HG03439 (cell line): ENCODE data around the gene NUTF2.
"Not testable (repeated sequence)": the region's sequence is repeated elsewhere in the genome, so short reads cannot be mapped to it uniquely, and the experiment has no call there.

ENCODE experiments used
- ATAC-seq: cut with Tn5 transposase; IDR thresholded peaks from one replicate; pipeline ENCODE4 v1.9.1; 2021; ENCODE audit warnings: mild to moderate bottlenecking, moderate library complexity; ENCODE audit not compliant: unreplicated experiment

Gene NUTF2

GRCh38 chr16:67837190-67837589, 9.5 kb upstream of the NUTF2 start:
- ATAC-seq: not testable (repeated sequence)

GRCh38 chr16:67837811-67838210, 8.9 kb upstream of the NUTF2 start:
- no peak for ATAC-seq

DNA sequence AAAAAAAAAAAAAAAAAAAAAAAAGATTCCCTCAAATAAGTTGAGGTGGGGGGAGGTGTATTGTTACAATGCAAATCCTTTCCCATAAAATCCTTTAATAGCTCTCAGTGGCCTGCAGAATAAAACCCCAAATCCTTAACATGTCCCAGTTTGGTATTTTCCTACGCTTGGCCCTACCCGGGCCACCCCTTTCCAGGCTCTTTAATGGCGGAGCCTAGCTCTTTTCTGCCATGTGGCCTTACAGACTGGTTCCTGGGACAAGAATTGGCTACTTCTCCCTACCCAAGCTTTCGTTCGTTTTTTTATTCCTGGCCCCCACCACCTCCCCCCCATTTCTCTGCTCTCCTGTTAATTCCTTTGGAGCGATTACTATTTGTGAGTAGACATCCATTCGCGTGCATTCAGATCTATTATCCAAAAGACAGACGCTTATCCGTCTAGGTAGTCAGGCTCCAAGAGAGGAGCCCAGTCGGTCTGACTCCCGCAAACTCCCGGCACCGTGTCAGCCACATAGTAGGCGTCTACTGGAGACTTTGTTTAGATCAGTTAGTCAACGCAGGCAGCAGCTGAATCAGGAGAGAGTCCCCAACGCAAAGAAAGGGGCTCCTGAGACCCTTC, 5.4 kb upstream of the NUTF2 start:
- ATAC-seq: no peak

DNA sequence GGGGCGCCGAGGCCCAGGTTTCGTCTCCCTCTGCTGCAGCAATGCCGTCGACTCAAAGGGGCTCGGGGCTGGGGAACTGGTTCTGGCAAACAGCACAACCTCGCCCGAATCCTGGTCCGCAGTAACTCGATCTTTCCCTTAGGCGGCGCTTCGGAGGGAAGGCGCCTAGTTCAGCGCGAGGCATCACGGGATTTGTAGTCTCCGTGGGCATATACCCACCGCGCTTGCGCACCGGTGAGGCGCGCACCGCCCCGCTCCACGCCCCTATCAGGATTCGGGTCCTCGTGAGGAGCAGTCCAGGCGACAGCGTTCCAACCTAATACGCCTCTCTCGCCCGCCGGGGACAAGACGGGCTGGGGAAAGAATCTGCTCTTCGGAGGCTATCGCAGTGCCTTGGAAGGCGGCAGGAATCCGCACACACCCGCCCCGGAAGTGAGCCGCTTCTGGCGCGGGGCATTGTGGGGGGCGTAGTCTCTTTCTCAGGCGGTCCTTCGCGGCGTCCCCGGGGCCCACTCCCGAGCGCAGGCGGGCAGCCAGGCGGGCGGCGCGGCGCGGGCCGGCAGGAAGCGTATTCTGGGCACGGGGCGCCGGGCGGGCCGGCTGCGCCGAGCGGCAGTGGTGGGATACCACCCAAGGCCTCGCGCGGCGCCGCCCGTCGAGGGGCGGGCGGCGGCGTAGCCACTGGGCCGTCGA, 4.8 kb upstream of the NUTF2 start, which contains the start of gene THAP11:
THAP11 (plus strand) TSS at position 505 of the 693 bp plus-strand sequence. CDS start 235 bp downstream, outside the sequence.
- ATAC-seq: peak; percentile 44

GRCh38 chr16:67842509-67843342, 4.0 kb upstream of the NUTF2 start:
- ATAC-seq: peak; percentile 7

GRCh38 chr16:67843343-67843765, 3.4 kb upstream of the NUTF2 start:
- no peak for ATAC-seq

GRCh38 chr16:67844497-67844896, 2.2 kb upstream of the NUTF2 start:
- no peak for ATAC-seq

DNA sequence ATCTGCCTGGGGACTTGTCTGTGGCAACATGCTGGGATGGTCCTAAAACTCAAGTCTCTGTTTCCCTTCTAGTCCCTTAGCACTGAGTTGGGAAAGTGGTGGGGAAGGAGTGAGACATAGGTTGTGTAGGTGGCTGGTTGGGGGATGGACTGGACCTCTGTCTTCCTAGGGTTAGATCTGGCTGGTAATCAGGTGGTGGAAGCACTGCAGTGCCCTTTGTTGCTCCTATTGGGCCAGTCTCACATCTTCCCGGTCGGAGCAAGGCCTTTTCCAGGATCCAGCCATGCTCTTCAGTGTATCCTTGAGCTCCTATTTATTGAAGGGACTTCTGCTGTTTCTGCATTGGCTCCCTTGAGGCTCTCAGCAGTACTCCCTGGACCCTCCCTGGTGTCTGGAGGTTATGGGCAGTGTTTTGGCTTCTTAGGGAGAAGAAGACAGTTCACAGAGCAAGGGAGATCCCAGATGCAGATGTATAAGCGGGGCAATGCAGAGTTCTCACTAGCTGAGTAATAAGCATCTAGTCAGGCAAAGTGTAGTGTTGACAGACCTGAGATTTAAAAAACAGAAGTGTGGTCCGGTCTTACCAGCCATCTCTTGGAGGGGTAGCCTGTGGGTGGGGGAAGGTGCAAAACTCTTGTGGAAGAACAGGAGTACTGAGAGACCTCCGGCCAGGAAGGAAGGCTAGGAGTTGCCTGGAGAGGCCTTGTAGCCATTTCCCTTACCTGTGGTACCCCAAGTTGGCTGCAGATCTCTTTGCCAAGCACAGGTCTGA, 1.3 kb upstream of the NUTF2 start:
- no peak for ATAC-seq

GRCh38 chr16:67846063-67846319, 742 bp upstream of the NUTF2 start:
- ATAC-seq: no peak

DNA sequence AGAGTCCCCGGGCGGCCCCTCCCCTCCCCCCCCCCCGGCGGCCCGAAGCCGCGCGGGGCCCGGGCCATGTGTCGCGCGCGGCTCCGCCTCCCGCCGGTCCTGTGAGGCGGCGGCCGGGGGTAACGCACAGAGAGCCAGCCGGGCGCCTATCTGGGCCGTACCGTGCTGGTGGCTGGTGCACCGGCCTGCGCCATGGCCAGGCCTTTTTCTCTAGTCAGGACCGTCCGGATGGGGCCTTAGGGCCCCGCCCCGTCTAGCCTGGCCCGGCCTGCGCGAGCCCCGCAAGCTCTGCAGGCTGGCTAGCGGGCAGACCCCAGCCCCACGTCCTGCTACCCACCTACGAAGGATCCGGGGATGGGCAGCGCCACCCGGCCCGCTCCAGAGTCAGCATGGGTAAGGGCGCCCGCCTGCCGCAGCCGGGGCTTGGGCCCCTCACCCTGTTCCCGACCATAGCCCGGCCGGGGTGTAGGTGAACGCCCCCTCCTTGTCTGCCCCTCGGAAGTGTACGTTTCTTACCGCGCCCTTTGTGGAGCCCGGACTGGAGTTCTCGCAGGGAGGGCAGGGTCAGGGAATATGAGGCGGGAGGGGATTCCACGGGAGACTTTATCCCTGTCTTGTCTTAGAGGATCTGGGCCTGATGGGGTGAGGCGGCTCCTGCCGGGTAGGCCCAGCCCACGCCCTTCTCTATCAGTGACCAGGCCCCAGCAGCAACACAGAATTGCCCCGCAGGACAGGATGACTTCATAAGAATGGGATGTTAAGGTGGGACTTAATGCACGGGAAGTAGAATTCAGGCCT, 530 bp downstream of the NUTF2 start, which contains the start of gene CENPT:
CENPT (minus strand) TSS at position 630 of the 798 bp plus-strand sequence. CDS start 13,834 bp downstream, outside the sequence.
- peak; percentile 37 for ATAC-seq

DNA sequence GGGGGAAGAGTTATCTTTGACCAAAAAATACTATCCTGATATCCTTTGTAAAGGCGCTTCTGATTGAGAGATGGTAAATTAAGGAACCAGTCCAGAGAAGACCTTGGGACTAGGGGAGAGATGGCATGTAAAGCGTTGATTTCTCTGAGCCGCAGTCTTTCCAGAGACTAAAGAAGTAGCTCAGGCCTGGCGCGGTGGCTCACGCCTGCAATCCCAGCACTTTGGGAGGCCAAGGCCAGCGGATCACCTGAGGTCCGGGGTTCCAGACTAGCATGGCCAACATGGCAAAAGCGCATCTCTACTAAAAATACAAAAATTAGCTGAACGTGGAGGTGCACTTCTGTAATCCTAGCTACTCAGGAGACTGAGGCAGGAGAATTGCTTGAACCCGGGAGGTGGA, 1.4 kb downstream of the NUTF2 start:
- no peak for ATAC-seq

GRCh38 chr16:67853670-67854069, 6.9 kb downstream of the NUTF2 start:
- no peak for ATAC-seq

DNA sequence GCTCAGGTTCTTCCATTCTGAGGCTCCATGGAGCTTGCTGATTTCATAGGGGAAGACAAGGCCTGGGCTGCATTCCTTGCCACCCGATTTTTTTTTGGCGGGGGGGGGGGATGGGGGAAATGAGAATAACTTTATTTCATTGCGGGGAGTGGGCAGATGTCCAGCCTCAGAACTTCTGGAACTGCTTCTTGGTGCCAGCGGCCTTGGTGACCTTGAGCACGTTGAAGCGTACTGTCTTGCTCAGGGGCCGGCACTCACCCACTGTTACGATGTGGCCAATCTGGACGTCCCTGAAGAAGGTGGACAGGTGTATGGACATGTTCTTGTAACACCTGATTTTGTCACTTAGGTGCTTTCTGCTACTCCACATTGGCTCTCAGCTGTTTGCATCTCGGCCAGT, 9.1 kb downstream of the NUTF2 start:
- ATAC-seq: no peak

- ATAC-seq: no peak
Observed at GRCh38 chr16:67856927-67857546, 10.3 kb downstream of the NUTF2 start.

GRCh38 chr16:67857547-67858233, 11.0 kb downstream of the NUTF2 start:
- ATAC-seq: no peak

DNA sequence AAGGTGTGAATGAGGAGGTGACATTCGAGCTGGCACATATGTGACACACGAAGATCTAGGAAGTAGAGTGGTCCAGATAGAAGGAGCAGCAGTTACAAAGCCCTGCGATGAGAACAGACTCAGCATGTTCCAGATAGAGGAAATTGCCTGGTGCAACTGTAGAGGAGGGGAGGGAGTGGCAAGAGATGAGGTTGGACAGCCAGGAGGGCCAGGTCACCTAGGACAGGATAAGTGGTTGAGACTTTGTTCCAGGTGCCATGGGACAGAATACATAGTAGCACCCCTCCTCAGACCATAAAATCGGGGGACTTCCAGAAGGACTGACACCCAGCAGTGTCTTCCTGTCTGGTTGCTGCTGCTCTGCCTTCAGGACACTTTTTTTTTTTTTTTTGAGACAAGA, 11.8 kb downstream of the NUTF2 start:
- ATAC-seq: no peak

DNA sequence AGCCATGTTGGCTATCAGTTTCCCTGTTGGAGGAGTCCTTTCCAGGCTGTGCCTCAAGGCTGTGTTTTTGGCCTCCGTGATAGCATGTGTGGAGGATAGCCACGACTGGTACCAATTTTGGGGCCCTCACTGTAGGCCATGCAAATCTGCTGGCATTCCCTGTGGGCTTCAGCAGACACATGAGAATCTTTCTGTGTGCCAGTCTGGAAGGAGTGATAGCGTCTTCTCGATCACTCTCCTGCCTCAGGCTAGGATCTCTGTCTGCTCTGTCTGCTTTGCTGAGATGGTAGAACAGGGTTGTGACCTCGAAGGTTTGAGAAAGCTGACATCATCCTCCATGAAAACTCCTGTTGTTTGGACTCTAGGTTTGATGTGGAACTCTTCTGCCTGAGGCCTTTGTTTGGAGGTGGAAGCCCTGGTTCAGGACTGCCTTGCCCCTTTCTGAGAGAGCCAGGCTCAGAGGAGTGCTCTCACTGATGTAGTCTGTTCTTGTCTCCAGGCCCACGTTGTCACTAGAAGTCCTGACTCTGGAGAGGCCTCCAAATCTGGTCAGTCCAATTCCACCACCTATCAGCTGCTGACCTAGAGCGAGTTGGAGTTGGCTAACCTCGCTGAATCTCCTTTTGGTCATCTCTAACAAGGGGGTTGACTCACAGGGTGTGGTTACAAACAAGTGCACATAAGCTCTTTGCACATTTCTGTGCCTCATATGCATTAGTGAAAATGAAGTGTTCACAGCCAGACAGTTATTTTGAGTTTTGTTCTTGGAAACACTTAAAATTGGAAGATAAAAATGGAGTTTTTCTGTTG, 14.1 kb downstream of the NUTF2 start:
- ATAC-seq: no peak

DNA sequence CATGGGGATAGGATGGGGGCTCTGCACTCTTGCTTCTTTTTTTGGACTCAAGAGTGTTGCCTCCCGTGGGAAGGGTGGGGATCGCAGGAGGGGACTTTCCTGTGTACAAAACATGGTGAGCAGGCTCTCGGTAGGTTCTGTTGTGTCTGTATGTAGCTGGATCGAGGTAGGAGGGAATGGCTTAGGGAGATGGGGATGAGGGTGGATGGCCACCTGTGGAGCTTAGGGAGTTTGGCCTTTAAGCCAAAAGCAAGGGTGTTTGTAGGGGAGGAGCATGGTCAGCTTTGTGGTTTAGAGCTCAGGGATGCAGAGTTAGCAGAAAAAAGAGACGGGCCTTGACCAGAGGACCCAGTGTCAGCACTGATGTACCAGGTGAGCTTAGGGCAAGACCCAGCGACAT, 15.1 kb downstream of the NUTF2 start:
- ATAC-seq: no peak
